ENCODE results near the gene INSC. TPM values are rescaled to one million over a fixed set of nuclear protein-coding genes. Genes with fewer than 3 reads are reported as not detected.

Gene INSC
- total and polyA plus RNA-seq, 2 of the 8 experiments (the other 6 are each of a cell fraction or from before 2014, with no cell fraction given) = 0.58 to 0.59 TPM

- no peak for TF ChIP-seq ASH2L (IDR thresholded peaks at IDR 0.05; ENCODE audit: low read length)
- TF ChIP-seq JUND (IDR thresholded peaks at IDR 0.05; ENCODE audit: low read length) = no peak
- TF ChIP-seq RXRA (IDR thresholded peaks at IDR 0.05; ENCODE audit: insufficient read depth, low read depth, low read length) = no peak
- TF ChIP-seq FOSL1 (IDR thresholded peaks at IDR 0.05; ENCODE audit: insufficient read depth, low read depth, low read length) = no peak
- no peak for TF ChIP-seq HDAC2 (IDR thresholded peaks at IDR 0.05; ENCODE audit: borderline replicate concordance in 1 of 2, low read depth in 2 of 2, low read length in 2 of 2)
- no peak for TF ChIP-seq RAD21 (IDR thresholded peaks at IDR 0.05 in 1 of 2, conservative IDR thresholded peaks at IDR 0.05 in 1 of 2; ENCODE audit: low read depth in 2 of 2, low read length in 2 of 2)
These were observed 61.1 kb downstream of the INSC start (continued) for GRCh38 chr11:15175831-15176230.
